ENCODE results near the gene NRF1.

The NRF1 gene

GRCh38 chr7:129742256-129742655 lies 130.7 kb downstream of the NRF1 start:
- no peak for DNase-seq

GRCh38 chr7:129746857-129747529 lies 135.5 kb downstream of the NRF1 start:
- DNase-seq = no peak

- DNase-seq = no peak
Measured at GRCh38 chr7:129748356-129749109, 137.0 kb downstream of the NRF1 start.

GRCh38 chr7:129750091-129750490 lies 138.6 kb downstream of the NRF1 start:
- peak; percentile 22 for DNase-seq

GRCh38 chr7:129750501-129750900 lies 139.0 kb downstream of the NRF1 start:
- DNase-seq = no peak

- no peak for DNase-seq
Measured at GRCh38 chr7:129751916-129752315, 140.4 kb downstream of the NRF1 start.

- DNase-seq = no peak
Measured at GRCh38 chr7:129752760-129753159, 141.2 kb downstream of the NRF1 start.

- DNase-seq = no peak
Measured at GRCh38 chr7:129754406-129754805, 142.9 kb downstream of the NRF1 start.

- DNase-seq = no peak
Measured at GRCh38 chr7:129757991-129758390, 146.5 kb downstream of the NRF1 start.

GRCh38 chr7:129762387-129762969 lies 151.0 kb downstream of the NRF1 start:
- DNase-seq = no peak

GRCh38 chr7:129764247-129765084 lies 152.9 kb downstream of the NRF1 start:
- DNase-seq = no peak

- DNase-seq = no peak
Measured at GRCh38 chr7:129765352-129765751, 153.8 kb downstream of the NRF1 start.

- DNase-seq = no peak
Measured at GRCh38 chr7:129767120-129768015, 155.8 kb downstream of the NRF1 start.

- DNase-seq = no peak
Measured at GRCh38 chr7:129768614-129769399, 157.3 kb downstream of the NRF1 start.

GRCh38 chr7:129769400-129769774 lies 157.9 kb downstream of the NRF1 start:
- no peak for DNase-seq

GRCh38 chr7:129769866-129770808 lies 158.6 kb downstream of the NRF1 start:
- DNase-seq = no peak

- no peak for DNase-seq
Measured at GRCh38 chr7:129771201-129771927, 159.8 kb downstream of the NRF1 start.

- DNase-seq = peak; percentile 50
Measured at GRCh38 chr7:129771928-129772479, 160.5 kb downstream of the NRF1 start.

GRCh38 chr7:129772646-129773280 lies 161.2 kb downstream of the NRF1 start:
- DNase-seq = no peak
